Stimulated activated effector memory CD8-positive, alpha-beta T cell treated with anti-CD3 and anti-CD28 coated beads, Interleukin-12 subunit alpha, Interleukin-12 subunit beta, amount 100 ng/mL, for 72 hours (primary cell): ENCODE measurements around the gene TRIM74.
"Not testable (repeated sequence)": the region's sequence is repeated elsewhere in the genome, so short reads cannot be mapped to it uniquely, and the experiment has no call there.

Source experiments
- ATAC-seq: fragments of 150-1000 bp; cut with Tn5 transposase; 2 replicates; pipeline ENCODE4 v1.10.0; 2021
- DNase-seq, 2 donors: peaks; one replicate each; pipeline ENCODE4 v3.0.0; 2021 to 2022; ENCODE audit warnings: low spot score in 2 of 2
- H3K27ac Mint-ChIP-seq: one replicate; pipeline ENCODE4 v1.8.0; 2022; ENCODE audit warnings: mild to moderate bottlenecking, mixed read lengths
- H3K36me3 Mint-ChIP-seq: one replicate; pipeline ENCODE4 v1.8.0; 2022; ENCODE audit warnings: mild to moderate bottlenecking, mixed read lengths
- H3K4me1 Mint-ChIP-seq: one replicate; pipeline ENCODE4 v1.8.0; 2022; ENCODE audit warnings: mixed read lengths
- H3K4me3 Mint-ChIP-seq: one replicate; pipeline ENCODE4 v1.8.0; 2022; ENCODE audit warnings: mild to moderate bottlenecking, mixed read lengths
- H3K9me3 Mint-ChIP-seq: one replicate; pipeline ENCODE4 v1.8.0; 2022; ENCODE audit warnings: mixed read lengths

The TRIM74 gene

GRCh38 chr7:72942956-72943355 is 26.3 kb downstream of the TRIM74 start:
- not testable (repeated sequence) for H3K9me3 Mint-ChIP-seq, H3K4me3 Mint-ChIP-seq, DNase-seq, H3K4me1 Mint-ChIP-seq, H3K27ac Mint-ChIP-seq, ATAC-seq
- H3K36me3 Mint-ChIP-seq = peaks cover 66% of the 10 kb centered on the region

DNA sequence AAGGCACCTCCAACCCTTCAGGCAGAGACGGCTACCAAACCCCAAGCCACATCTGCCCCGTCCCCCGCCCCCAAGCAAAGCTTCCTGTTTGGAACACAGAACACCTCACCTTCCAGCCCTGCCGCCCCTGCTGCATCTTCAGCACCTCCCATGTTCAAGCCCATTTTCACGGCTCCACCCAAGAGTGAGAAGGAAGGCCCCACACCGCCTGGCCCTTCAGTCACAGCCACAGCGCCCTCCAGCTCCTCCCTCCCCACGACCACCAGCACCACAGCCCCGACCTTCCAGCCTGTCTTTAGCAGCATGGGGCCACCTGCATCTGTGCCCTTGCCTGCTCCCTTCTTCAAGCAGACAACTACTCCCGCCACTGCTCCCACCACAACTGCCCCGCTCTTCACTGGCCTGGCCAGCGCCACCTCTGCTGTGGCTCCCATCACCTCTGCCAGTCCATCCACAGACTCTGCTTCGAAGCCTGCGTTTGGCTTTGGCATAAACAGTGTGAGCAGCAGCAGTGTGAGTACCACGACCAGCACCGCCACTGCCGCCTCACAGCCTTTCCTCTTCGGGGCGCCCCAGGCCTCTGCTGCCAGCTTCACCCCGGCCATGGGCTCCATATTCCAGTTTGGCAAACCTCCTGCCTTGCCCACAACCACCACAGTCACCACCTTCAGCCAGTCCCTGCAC is 27.1 kb downstream of the TRIM74 start:
- not testable (repeated sequence) for H3K4me1 Mint-ChIP-seq, DNase-seq, H3K27ac Mint-ChIP-seq, H3K4me3 Mint-ChIP-seq, H3K9me3 Mint-ChIP-seq
- ATAC-seq = peak; percentile 22
- H3K36me3 Mint-ChIP-seq = peaks cover 72% of the 10 kb centered on the region

DNA sequence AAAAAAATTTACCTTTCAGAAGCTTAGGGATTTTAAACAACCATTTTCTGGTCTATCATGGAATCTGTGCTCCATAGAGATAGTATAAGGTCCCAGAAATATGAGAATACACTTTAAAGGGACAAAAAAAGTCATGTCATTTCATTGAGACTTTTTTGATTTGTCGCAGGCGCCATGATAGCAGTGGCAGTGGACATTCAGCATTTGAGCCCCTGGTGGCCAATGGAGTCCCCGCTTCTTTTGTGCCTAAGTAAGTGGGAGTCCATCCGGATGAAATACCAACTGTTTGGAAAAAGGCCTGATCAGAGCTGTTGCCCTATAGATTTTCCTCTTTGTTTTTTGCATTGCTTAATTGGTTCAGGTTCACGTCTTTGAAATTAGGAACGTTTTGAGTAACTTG is 41.0 kb downstream of the TRIM74 start:
- H3K27ac Mint-ChIP-seq, DNase-seq, ATAC-seq, H3K9me3 Mint-ChIP-seq, H3K4me3 Mint-ChIP-seq: not testable (repeated sequence)
- Mint-ChIP-seq H3K4me1 (peaks cover 35% of the 10 kb centered on the region), H3K36me3 (peaks cover 95% of the 10 kb centered on the region)

DNA sequence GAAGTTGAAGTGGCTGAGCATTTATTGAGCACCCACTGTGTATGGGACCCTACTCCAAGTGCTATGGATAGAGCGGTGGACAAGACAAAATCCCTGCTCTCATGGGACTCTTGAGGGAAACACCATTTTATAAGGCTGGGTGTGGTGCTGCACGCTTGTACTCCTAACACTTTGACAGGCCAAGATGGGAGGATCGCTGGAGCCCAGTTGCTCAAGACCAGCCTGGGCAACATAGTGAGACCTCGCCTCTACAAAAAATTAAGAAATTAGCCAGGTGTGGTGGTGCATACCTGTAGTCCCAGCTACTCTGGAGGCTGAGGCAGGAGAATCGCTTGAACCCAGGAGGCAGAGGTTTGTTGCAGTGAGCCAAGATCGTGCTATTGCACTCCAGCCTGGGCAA is 41.5 kb downstream of the TRIM74 start:
- H3K4me3 Mint-ChIP-seq = not testable (repeated sequence)

DNA sequence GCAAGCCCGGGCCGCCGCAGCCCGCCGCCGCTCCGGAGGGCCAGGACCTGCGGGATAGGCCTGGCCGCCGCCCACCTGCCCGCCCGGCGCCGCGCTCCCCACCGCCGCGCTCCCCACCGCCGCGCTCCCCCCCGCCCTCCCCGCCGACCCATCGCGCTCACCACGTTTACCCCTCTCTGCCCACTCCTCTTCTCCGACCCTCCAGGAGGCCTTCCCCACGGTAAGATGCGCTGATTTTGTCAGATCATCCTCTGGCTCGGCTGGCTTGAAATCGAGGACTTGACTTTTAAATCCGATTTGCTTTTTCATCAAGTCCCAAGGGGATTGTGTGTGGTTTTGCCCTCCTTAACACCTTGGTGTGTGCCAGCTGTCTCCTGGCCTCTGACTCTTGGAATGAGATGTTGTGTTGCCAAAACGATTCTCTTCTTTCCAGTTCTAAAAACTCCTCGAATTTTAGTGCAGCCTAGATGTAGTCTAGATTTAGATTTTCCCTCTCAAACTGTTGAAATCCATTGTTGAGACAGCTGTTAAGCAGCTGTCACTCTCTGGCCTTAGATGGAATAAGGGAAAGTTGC is 43.6 kb downstream of the TRIM74 start:
- H3K36me3 Mint-ChIP-seq = peaks cover 95% of the 10 kb centered on the region
- peak overlapping the region; percentile 89 for H3K4me3 Mint-ChIP-seq
- DNase-seq (no peak), ATAC-seq (no peak)
- H3K27ac Mint-ChIP-seq = peak overlapping the region; percentile 93
- no peaks in the 10 kb centered on the region for H3K9me3 Mint-ChIP-seq
- peaks cover 44% of the 10 kb centered on the region for H3K4me1 Mint-ChIP-seq

More for the DNA sequence above, 41.5 kb downstream of the TRIM74 start:
- H3K36me3 Mint-ChIP-seq = peaks cover 94% of the 10 kb centered on the region
- not testable (repeated sequence) for H3K9me3 Mint-ChIP-seq, ATAC-seq, H3K27ac Mint-ChIP-seq, DNase-seq
- H3K4me1 Mint-ChIP-seq = peaks cover 38% of the 10 kb centered on the region

DNA sequence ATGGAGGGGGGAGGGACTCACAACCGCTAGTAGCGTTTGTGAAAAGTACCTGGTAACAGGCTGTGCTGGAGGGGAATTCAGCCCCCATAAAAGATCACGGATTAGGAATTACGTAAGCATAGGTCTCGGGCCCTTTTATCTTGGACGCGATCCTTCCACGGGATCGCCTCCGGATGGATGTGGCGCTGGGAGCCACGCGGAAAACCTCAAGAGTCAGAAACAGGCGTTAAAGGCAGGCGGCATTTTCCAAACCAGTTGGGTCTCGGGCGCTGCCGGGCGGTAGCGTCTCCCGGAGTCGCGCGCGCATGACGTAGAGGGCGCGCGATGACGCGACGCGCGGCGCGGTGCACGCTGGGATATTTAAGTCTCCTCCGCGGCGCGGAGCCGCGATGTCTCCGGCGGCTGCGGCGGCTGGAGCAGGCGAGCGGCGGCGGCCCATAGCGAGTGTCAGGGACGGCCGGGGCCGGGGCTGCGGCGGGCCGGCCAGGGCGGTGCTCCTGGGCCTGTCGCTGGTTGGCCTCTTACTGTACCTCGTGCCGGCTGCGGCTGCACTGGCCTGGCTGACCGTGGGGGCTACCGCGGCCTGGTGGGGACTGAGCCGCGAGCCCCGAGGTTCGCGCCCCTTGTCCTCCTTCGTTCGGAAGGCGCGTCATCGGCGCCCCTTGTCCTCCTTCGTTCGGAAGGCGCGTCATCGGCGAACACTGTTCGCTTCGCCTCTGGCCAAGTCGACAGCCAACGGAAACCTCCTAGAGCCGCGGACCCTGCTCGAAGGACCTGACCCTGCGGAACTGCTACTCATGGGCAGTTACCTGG is 44.3 kb downstream of the TRIM74 start, which contains the start of gene POM121:
Gene POM121 (plus strand): TSS at position 363 of the 813 bp plus-strand sequence. CDS start 27 bp downstream, at position 390.
- peak; percentile 80 to 91 for DNase-seq
- Mint-ChIP-seq H3K9me3 (no peaks in the 10 kb centered on the region), H3K36me3 (peaks cover 95% of the 10 kb centered on the region), H3K4me3 (peak within 1 kb of the TSS; percentile 89), H3K4me1 (peaks cover 44% of the 10 kb centered on the region), H3K27ac (peak within 1 kb of the TSS; percentile 93)
- ATAC-seq = peak; percentile 97

GRCh38 chr7:72924386-72924732 is 44.9 kb downstream of the TRIM74 start:
- peaks cover 95% of the 10 kb centered on the region for H3K36me3 Mint-ChIP-seq
- ATAC-seq (peak; percentile 22), DNase-seq (no peak)
- peak overlapping the region; percentile 93 for H3K27ac Mint-ChIP-seq
- peaks cover 44% of the 10 kb centered on the region for H3K4me1 Mint-ChIP-seq
- peak overlapping the region; percentile 89 for H3K4me3 Mint-ChIP-seq
- H3K9me3 Mint-ChIP-seq = no peaks in the 10 kb centered on the region

GRCh38 chr7:72919256-72919775 is 50.0 kb downstream of the TRIM74 start:
- peaks cover 37% of the 10 kb centered on the region for H3K4me1 Mint-ChIP-seq

GRCh38 chr7:72914756-72915525 is 54.3 kb downstream of the TRIM74 start:
- not testable (repeated sequence) for H3K9me3 Mint-ChIP-seq, H3K4me3 Mint-ChIP-seq
- peak overlapping the region; percentile 90 for H3K27ac Mint-ChIP-seq
- ATAC-seq (peak; percentile 73), DNase-seq (peak in 1 of 2 donors; percentile 73)
- peaks cover 99% of the 10 kb centered on the region for H3K36me3 Mint-ChIP-seq
- H3K4me1 Mint-ChIP-seq = peaks cover 51% of the 10 kb centered on the region

More at GRCh38 chr7:72919256-72919775, 50.0 kb downstream of the TRIM74 start:
- Mint-ChIP-seq H3K36me3 (peaks cover 96% of the 10 kb centered on the region), H3K27ac (no peak overlapping the region), H3K4me3 (no peak overlapping the region), H3K9me3 (no peaks in the 10 kb centered on the region)
- no peak for ATAC-seq
- no peak for DNase-seq

- H3K9me3 Mint-ChIP-seq, DNase-seq: not testable (repeated sequence)
- Mint-ChIP-seq H3K4me1 (peaks cover 51% of the 10 kb centered on the region), H3K36me3 (peaks cover 99% of the 10 kb centered on the region), H3K4me3 (peak overlapping the region; percentile 53), H3K27ac (peak overlapping the region; percentile 90)
- peak; percentile 63 for ATAC-seq
These were observed 55.5 kb downstream of the TRIM74 start for GRCh38 chr7:72913750-72914149.

DNA sequence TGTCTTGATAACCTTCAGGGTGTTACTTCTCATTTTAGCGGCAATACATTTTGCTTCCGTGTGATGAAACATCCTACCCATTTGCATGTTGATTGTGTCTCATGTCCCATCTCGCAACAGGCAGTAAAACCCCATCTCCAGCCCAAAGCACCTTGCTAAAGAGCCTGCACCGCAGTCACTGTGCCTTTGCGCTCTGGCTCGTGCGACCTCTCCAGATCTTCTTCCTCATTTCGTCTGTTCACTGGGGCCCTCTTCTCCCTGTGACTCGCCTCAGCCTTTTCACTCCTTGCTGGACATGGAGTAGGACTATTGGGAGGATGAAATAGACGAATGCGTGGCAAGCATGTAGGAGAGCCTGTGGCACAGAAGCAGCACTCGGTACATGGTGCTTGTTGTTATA is 57.9 kb downstream of the TRIM74 start:
- Mint-ChIP-seq H3K27ac (peak overlapping the region; percentile 90), H3K4me1 (peaks cover 46% of the 10 kb centered on the region), H3K36me3 (peaks cover 99% of the 10 kb centered on the region)
- not testable (repeated sequence) for ATAC-seq, H3K9me3 Mint-ChIP-seq, H3K4me3 Mint-ChIP-seq, DNase-seq
